Neural cell (in vitro differentiated cells): ENCODE data around the gene C19orf53. TPM values are rescaled to one million over a fixed set of nuclear protein-coding genes. Genes with fewer than 3 reads are reported as not detected.

Experiments
- H2AFZ ChIP-seq: fragments of 200-600, 300-800 bp; sonication (generic), shearing (Covaris generic); 2 replicates; pipeline ENCODE4 v1.6.0; 2014; ENCODE audit warnings: low read depth, mild to moderate bottlenecking, antibody characterized with exemption, low read length, moderate library complexity
- H3F3A ChIP-seq: fragments of 200-600 bp; shearing (Covaris generic); 2 replicates; pipeline ENCODE4 v1.6.1; 2016; ENCODE audit warnings: mild to moderate bottlenecking, moderate library complexity, mixed read lengths, antibody characterized with exemption, low read length; ENCODE audit not compliant: insufficient read depth, poor library complexity, severe bottlenecking
- H3K27ac ChIP-seq: fragments of 200-600, 300-800 bp; sonication (generic), shearing (Covaris generic); 2 replicates; pipeline ENCODE4 v1.5.1; 2014; ENCODE audit warnings: mild to moderate bottlenecking, low read length, moderate library complexity
- H3K27me3 ChIP-seq: fragments of 300-800, 200-600 bp; sonication (generic), shearing (Covaris generic); 2 replicates; pipeline ENCODE4 v1.6.0; 2014; ENCODE audit warnings: mild to moderate bottlenecking, low read depth, low read length, moderate library complexity; ENCODE audit not compliant: insufficient read depth
- H3K36me3 ChIP-seq: fragments of 300-800, 200-600 bp; sonication (generic), shearing (Covaris generic); 2 replicates; pipeline ENCODE4 v1.5.1; 2014; ENCODE audit warnings: mild to moderate bottlenecking, antibody characterized with exemption, low read length, moderate library complexity; ENCODE audit not compliant: insufficient read depth
- H3K4me2 ChIP-seq: fragments of 300-800, 200-600 bp; sonication (generic), shearing (Covaris generic); 2 replicates; pipeline ENCODE4 v1.6.0; 2014; ENCODE audit warnings: mild to moderate bottlenecking, low read length
- H3K4me3 ChIP-seq: fragments of 300-800, 200-600 bp; sonication (generic), shearing (Covaris generic); 2 replicates; pipeline ENCODE4 v1.5.1; 2014; ENCODE audit warnings: mild to moderate bottlenecking, low read length, moderate library complexity
- H3K79me2 ChIP-seq: fragments of 200-600 bp; shearing (Covaris generic); replicated peaks from 2 replicates; pipeline ENCODE4 v1.6.0; 2014; ENCODE audit warnings: mild to moderate bottlenecking, low read length, moderate library complexity; ENCODE audit not compliant: insufficient read depth
- H3K9ac ChIP-seq: fragments of 300-800, 200-600 bp; sonication (generic), shearing (Covaris generic); 2 replicates; pipeline ENCODE4 v1.6.1; 2016; ENCODE audit warnings: mild to moderate bottlenecking, low read length, mixed read lengths
- H3K9me2 ChIP-seq: fragments of 200-600 bp; shearing (Covaris generic); 2 replicates; pipeline ENCODE4 v1.6.1; 2016; ENCODE audit warnings: mild to moderate bottlenecking, low read length, mixed read lengths; ENCODE audit not compliant: insufficient read depth
- H3K9me3 ChIP-seq: fragments of 200-600, 300-800 bp; sonication (generic), shearing (Covaris generic); 2 replicates; pipeline ENCODE4 v1.6.1; 2016; ENCODE audit warnings: mild to moderate bottlenecking, mixed run types, low read length, moderate library complexity, mixed read lengths
- H4K20me1 ChIP-seq: fragments of 200-600 bp; shearing (Covaris generic); 2 replicates; pipeline ENCODE4 v1.6.1; 2016; ENCODE audit warnings: mild to moderate bottlenecking, mixed run types; ENCODE audit not compliant: insufficient read depth
- EP300 ChIP-seq: fragments of 450-650 bp; conservative IDR thresholded peaks from 2 replicates; pipeline ENCODE4 v1.6.1; 2014; ENCODE audit warnings: antibody characterized with exemption, mild to moderate bottlenecking, moderate library complexity; ENCODE audit not compliant: poor library complexity, severe bottlenecking
- EZH2 ChIP-seq: fragments of 200-600, 300-800 bp; shearing (Covaris generic), sonication (generic); IDR thresholded peaks from 2 replicates; pipeline ENCODE4 v1.6.1; 2014; ENCODE audit warnings: antibody characterized with exemption, low read length, borderline replicate concordance, mild to moderate bottlenecking; ENCODE audit not compliant: insufficient read depth, poor library complexity, severe bottlenecking
- MXI1 ChIP-seq: fragments of 450-650 bp; conservative IDR thresholded peaks from 2 replicates; pipeline ENCODE4 v1.6.1; 2014; ENCODE audit warnings: antibody characterized with exemption, mild to moderate bottlenecking; ENCODE audit not compliant: poor library complexity, severe bottlenecking
- POLR2AphosphoS5 ChIP-seq: IDR thresholded peaks from 2 replicates; pipeline ENCODE4 v1.6.1; 2012
- RAD21 ChIP-seq: fragments of 450-650 bp; conservative IDR thresholded peaks from 2 replicates; pipeline ENCODE4 v1.6.1; 2014; ENCODE audit warnings: antibody characterized with exemption, mild to moderate bottlenecking, moderate library complexity
- REST ChIP-seq: IDR thresholded peaks from 2 replicates; pipeline ENCODE4 v1.6.1; 2012; ENCODE audit warnings: borderline replicate concordance
- SMC3 ChIP-seq: fragments of 450-650 bp; conservative IDR thresholded peaks from 2 replicates; pipeline ENCODE4 v1.6.1; 2014; ENCODE audit warnings: antibody characterized with exemption, mild to moderate bottlenecking, moderate library complexity; ENCODE audit not compliant: poor library complexity
- TAF1 ChIP-seq: IDR thresholded peaks from 2 replicates; pipeline ENCODE4 v1.6.1; 2012; ENCODE audit warnings: low read depth
- polyA plus RNA-seq: library from polyadenylated mRNA; depleted of rRNA; stranded (reverse); fragments of >200 nt; gene quantifications from 2 replicates; pipeline ENCODE4 v1.2.3, GENCODE V29; 2014
- TF ChIP-seq, protein P1 (sequence below): fragments of 450-650 bp; IDR thresholded peaks from 2 replicates; pipeline ENCODE4 v1.5.1; 2014; ENCODE audit warnings: antibody characterized with exemption, mild to moderate bottlenecking, moderate library complexity; ENCODE audit not compliant: poor library complexity, severe bottlenecking

Gene C19orf53
- polyA plus RNA-seq, 1 donor from 2014 or later = 104 TPM

DNA sequence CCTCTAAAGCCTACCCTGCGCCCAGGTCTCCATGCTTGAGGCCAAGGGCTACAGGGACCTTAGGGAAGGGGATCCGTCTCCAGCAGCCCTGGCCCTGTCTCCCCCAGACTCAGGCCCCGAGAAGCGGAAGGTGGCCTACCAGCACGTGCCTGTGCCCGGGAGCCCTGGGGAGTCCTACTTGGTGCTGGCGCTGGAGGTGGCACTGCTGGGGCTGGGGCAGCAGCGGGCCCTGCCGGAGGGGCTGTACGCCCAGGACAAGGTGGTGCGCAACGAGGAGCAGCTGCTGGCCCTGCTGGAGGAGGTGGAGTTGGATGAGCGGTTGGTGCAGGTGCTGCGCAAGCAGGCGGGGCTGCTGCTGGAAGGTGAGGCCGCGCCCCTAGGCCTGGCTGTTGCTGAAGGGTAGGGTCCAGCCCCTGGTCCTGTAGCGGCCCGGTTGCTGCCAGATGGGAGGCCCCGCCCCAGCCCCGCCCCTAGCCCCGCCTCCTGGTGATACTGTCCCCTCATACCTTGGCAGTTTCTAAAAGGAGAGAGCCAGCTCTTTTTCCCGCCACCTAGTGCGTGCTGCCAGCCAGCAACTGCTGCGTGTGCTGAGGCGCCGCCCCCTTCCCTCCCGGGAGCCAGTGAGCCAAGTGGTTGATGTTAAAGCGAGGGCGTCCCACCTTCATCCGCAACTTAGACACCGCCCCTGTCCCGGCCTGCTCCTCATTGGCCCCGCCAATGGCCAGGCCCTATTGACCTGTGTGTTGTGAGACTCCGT lies 43.5 kb downstream of the C19orf53 start:
- TF ChIP-seq REST = no peak
- TF ChIP-seq EP300 = no peak
- TF ChIP-seq EZH2 = no peak
- TF ChIP-seq, protein P1, sequence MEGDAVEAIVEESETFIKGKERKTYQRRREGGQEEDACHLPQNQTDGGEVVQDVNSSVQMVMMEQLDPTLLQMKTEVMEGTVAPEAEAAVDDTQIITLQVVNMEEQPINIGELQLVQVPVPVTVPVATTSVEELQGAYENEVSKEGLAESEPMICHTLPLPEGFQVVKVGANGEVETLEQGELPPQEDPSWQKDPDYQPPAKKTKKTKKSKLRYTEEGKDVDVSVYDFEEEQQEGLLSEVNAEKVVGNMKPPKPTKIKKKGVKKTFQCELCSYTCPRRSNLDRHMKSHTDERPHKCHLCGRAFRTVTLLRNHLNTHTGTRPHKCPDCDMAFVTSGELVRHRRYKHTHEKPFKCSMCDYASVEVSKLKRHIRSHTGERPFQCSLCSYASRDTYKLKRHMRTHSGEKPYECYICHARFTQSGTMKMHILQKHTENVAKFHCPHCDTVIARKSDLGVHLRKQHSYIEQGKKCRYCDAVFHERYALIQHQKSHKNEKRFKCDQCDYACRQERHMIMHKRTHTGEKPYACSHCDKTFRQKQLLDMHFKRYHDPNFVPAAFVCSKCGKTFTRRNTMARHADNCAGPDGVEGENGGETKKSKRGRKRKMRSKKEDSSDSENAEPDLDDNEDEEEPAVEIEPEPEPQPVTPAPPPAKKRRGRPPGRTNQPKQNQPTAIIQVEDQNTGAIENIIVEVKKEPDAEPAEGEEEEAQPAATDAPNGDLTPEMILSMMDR = no peak
- TF ChIP-seq TAF1 = no peak
- no peak for TF ChIP-seq MXI1
- TF ChIP-seq RAD21 = no peak
- TF ChIP-seq SMC3 = no peak
- no peak for TF ChIP-seq POLR2AphosphoS5
- H3K9ac ChIP-seq = no peak overlapping the region
- no peak overlapping the region for H2AFZ ChIP-seq
- H3K9me3 ChIP-seq = no peaks in the 10 kb centered on the region
- no peak overlapping the region for H3K4me3 ChIP-seq
- no peak overlapping the region for H3K4me2 ChIP-seq
- no peaks in the 10 kb centered on the region for H3F3A ChIP-seq
- no peaks in the 10 kb centered on the region for H3K36me3 ChIP-seq
- H3K79me2 ChIP-seq = no peaks in the 10 kb centered on the region
- H3K9me2 ChIP-seq = no peaks in the 10 kb centered on the region
- H4K20me1 ChIP-seq = no peaks in the 10 kb centered on the region
- no peaks in the 10 kb centered on the region for H3K27me3 ChIP-seq
- no peak overlapping the region for H3K27ac ChIP-seq

DNA sequence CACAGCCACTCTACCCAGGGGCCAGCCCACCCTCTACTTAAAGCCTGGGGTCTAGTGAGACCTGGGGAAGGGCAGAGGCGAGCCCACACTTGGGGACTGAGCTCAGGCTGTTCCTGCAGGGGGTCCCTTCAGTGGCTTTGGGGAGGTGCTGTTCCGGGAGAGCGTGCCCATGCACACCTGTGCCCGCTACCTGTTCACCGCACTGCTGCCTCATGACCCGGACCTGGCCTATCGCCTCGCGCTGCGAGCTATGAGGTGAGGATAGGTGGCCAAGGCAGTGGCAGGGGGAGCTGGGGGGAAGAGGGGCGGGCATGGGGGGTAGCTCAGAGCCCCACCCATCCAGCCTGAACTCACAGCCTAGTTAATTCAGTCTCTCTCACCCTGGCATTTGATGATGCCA lies 45.0 kb downstream of the C19orf53 start:
- no peak overlapping the region for H2AFZ ChIP-seq
- no peaks in the 10 kb centered on the region for H3K9me3 ChIP-seq
- no peaks in the 10 kb centered on the region for H3K9me2 ChIP-seq
- H3K79me2 ChIP-seq = no peaks in the 10 kb centered on the region
- H4K20me1 ChIP-seq = no peaks in the 10 kb centered on the region
- H3K27ac ChIP-seq = no peak overlapping the region
- H3K4me2 ChIP-seq = no peak overlapping the region
- no peak overlapping the region for H3K9ac ChIP-seq
- TF ChIP-seq TAF1 (no peak), REST (no peak), POLR2AphosphoS5 (no peak), RAD21 (no peak), EZH2 (no peak), SMC3 (no peak), EP300 (no peak), MXI1 (no peak)
- TF ChIP-seq, protein P1 = no peak
- no peaks in the 10 kb centered on the region for H3K27me3 ChIP-seq
- H3K4me3 ChIP-seq = no peak overlapping the region
- H3F3A ChIP-seq = no peaks in the 10 kb centered on the region
- no peaks in the 10 kb centered on the region for H3K36me3 ChIP-seq
